Cardiac muscle cell (in vitro differentiated cells and primary cell): ENCODE measurements around the gene SFXN5. TPM values are rescaled to one million over a fixed set of nuclear protein-coding genes. Genes with fewer than 3 reads are reported as not detected.
A peak's percentile ranks its signal among the peaks of the same experiment; 100 is the strongest.

Experiments
- DNase-seq, 2 donors: peaks; one replicate each; pipeline versions ENCODE4 v3.0.0 to v3.0.0-alpha.2; 2010 to 2017; ENCODE audit warnings: low read depth in 1 of 2, low spot score in 1 of 2
- H3K27ac ChIP-seq: fragments of 200-600 bp; sonication (generic); 2 replicates; pipeline ENCODE4 v1.5.1; 2016
- H3K27me3 ChIP-seq: fragments of 200-600 bp; sonication (generic); 2 replicates; pipeline ENCODE4 v1.6.0; 2016; ENCODE audit warnings: control low read depth
- H3K36me3 ChIP-seq: fragments of 200-600 bp; sonication (generic); 2 replicates; pipeline ENCODE4 v1.5.1; 2016; ENCODE audit warnings: control low read depth
- H3K4me1 ChIP-seq: fragments of 200-600 bp; sonication (generic); 2 replicates; pipeline ENCODE4 v1.8.1; 2017; ENCODE audit warnings: low read depth, mild to moderate bottlenecking, mixed run types
- H3K4me3 ChIP-seq: fragments of 200-600 bp; sonication (generic); 2 replicates; pipeline ENCODE4 v1.5.1; 2016; ENCODE audit warnings: mild to moderate bottlenecking
- H3K9me3 ChIP-seq: fragments of 200-600 bp; sonication (generic); 2 replicates; pipeline ENCODE4 v1.5.1; 2017; ENCODE audit warnings: low read depth, mild to moderate bottlenecking, control low read depth
- polyA plus RNA-seq: library from polyadenylated mRNA; unstranded; fragments of >200 nt; fragmentation: Nextera tagmentation; extraction: Ambion mirVana; gene quantifications from 2 replicates; pipeline ENCODE4 v1.2.1, GENCODE V29; 2016
- total RNA-seq: library from RNA; depleted of rRNA; stranded (reverse); fragments of >200 nt; gene quantifications from 2 replicates; pipeline ENCODE4 v1.2.3, GENCODE V29; 2016
- TF ChIP-seq, protein P1 (sequence below): IDR thresholded peaks from 2 replicates; pipeline ENCODE4 v1.5.1; 2012; ENCODE audit warnings: low read depth, mild to moderate bottlenecking, low read length

The SFXN5 gene
- total and polyA plus RNA-seq, 2 experiments from 2014 or later: 11.4 to 13.5 TPM

DNA sequence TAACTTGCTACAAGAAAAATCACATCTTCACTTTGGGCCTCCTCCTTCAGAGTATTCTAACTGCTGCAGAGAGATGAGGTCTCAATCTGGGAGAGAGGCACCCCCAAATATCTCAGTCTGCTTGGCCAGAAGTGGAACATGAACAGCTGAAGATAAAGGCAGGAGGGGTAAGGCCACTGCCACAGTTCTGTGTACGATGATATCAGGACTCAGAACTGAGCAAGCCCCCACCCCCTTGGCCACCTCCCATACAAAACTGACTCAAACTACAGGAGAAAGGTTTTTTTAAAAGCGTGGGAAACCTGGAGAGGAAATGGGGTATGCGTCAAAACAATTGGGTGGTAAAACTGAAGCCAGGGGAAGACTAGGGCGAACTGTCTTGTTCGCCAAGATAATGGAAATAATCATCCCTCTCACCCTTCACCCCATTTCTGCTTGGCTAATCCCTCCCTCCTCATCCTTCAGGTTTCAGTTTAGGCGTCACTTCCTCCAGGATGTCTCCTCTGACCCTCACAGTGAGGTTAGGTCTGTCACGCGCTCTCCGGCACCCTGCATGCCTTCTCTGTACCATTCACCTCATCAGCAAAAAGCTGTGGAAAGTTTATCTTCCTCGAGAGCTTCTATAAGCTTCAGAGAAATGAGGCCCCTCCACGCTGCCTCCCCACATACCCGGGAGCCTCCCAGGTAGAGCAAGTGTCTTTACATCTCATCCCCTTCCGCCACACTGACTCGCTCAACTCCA is 64.4 kb downstream of the SFXN5 start:
- TF ChIP-seq, protein P1, sequence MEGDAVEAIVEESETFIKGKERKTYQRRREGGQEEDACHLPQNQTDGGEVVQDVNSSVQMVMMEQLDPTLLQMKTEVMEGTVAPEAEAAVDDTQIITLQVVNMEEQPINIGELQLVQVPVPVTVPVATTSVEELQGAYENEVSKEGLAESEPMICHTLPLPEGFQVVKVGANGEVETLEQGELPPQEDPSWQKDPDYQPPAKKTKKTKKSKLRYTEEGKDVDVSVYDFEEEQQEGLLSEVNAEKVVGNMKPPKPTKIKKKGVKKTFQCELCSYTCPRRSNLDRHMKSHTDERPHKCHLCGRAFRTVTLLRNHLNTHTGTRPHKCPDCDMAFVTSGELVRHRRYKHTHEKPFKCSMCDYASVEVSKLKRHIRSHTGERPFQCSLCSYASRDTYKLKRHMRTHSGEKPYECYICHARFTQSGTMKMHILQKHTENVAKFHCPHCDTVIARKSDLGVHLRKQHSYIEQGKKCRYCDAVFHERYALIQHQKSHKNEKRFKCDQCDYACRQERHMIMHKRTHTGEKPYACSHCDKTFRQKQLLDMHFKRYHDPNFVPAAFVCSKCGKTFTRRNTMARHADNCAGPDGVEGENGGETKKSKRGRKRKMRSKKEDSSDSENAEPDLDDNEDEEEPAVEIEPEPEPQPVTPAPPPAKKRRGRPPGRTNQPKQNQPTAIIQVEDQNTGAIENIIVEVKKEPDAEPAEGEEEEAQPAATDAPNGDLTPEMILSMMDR: no peak
- Histone ChIP-seq H3K4me1 (no peaks in the 10 kb centered on the region), H3K4me3 (no peak overlapping the region), H3K9me3 (no peaks in the 10 kb centered on the region), H3K27me3 (no peaks in the 10 kb centered on the region), H3K36me3 (no peaks in the 10 kb centered on the region), H3K27ac (no peak overlapping the region)
- DNase-seq: peak in 1 of 2 donors; percentile 75

DNA sequence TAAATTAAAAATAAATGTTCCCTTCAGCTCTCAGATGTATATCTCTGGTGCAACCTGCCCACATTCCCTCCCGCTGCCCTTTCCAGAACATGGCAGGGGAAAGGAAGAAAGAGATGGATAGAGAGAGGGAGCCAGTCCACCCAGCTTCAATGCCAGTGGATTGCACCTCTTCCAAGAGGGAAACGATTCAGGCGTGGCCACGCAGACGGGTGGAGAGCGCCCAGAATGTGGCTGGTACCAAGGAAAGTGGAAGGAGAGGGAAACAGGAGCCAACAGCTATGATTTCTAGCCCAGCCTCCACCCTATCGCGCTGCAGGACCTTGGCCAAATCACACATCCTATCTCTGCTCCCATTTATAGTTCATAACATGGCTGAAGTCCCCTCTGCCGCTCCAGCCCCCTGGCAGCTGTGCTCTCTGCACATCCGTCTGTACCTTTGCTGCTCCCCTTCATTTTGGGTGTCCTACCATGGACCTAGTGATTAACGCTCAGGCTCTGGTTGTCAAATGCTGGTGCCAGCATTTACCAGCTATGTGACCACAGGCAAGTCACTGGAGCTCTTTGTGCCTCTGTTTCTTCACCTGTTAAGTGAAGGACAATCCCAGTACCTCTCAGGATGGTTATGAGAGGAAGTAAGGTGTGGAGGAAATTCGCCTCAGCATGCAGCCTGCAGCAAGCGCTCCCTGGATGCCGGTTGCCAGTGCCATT is 66.5 kb downstream of the SFXN5 start:
- no peaks in the 10 kb centered on the region for H3K27me3 ChIP-seq
- no peaks in the 10 kb centered on the region for H3K9me3 ChIP-seq
- no peaks in the 10 kb centered on the region for H3K4me1 ChIP-seq
- no peak for DNase-seq
- TF ChIP-seq, protein P1: no peak
- no peak overlapping the region for H3K27ac ChIP-seq
- H3K36me3 ChIP-seq: no peaks in the 10 kb centered on the region
- H3K4me3 ChIP-seq: no peak overlapping the region

DNA sequence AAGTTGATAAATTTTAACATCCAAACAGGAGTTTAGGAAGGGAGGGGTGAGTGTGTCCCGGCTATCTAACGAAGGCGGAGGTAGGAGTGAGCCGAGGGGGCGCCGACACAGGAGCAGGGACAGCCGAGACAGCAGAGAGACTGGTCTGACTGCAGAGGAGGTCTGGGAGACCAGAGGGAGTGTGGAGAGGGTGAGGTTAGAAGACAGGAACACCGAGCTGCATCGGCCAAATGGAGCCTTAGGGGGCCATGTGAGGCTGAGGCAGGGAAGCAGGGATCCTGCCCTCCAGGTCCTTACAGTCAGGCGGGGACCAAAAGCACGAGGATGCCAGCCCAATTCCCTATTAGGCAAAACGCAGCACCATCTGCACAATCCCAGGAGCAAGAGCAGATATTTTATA is 67.0 kb downstream of the SFXN5 start:
- Histone ChIP-seq H3K27me3 (no peaks in the 10 kb centered on the region), H3K4me1 (no peaks in the 10 kb centered on the region), H3K36me3 (no peaks in the 10 kb centered on the region), H3K4me3 (no peak overlapping the region), H3K9me3 (no peaks in the 10 kb centered on the region), H3K27ac (no peak overlapping the region)
- no peak for DNase-seq
- TF ChIP-seq, protein P1: no peak

DNA sequence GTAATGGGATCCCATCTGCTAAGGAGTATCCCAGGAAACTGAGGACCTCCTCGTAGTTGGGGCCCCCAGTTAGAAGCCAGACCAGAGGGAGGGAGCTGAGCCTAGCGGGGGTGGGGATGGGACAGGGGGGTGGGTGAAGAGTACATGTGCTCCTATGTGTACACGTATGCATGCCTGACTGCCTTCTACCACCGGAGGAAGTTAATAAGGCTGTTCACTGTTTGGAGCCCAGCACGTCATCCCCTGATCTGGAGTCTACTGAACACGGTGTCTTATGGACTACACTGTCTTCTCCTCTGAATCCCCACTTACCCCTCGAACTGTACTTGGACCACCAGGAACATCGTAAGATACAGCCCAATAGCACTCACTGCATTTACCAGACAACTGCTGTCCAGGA is 68.5 kb downstream of the SFXN5 start:
- H3K36me3 ChIP-seq: no peaks in the 10 kb centered on the region
- TF ChIP-seq, protein P1: no peak
- no peaks in the 10 kb centered on the region for H3K4me1 ChIP-seq
- H3K9me3 ChIP-seq: no peaks in the 10 kb centered on the region
- H3K27me3 ChIP-seq: no peaks in the 10 kb centered on the region
- H3K4me3 ChIP-seq: no peak overlapping the region
- H3K27ac ChIP-seq: no peak overlapping the region
- no peak for DNase-seq

DNA sequence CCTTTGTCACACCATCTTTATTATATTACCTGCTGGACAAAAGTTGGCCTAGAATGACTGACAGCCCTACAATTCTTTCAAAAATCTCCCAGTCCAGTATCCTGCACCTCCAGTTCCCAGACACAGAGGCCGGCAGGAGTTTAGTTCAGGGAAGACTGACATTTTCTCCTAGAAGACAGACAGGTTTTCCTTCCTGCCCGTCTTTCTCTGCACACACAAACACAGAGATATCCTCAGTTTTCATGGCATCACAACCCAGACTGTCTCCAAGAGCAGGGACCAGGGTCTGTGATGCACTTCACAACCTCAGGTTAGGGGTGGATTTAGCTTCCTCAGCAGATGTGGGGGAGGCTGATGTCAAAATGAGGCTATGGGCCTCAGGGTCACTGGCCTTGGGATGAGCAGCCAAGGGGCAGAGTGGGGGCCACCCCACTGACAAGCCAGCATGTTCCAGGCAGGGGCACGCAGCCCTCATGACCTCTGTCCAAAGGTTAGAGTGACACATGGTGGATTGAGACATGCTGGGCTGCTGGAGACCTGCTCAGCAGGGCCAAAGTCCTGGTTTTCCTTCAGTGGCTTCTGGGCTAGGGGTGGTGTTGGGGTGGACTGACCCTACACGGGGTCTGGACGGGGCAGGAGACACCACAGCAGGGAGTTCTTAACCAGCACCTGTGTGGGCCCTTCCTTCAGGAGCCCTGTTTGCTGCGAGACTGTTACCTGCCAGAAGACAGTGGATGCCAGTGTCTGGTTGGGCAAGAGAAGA is 70.5 kb downstream of the SFXN5 start:
- Histone ChIP-seq H3K9me3 (no peaks in the 10 kb centered on the region), H3K27ac (no peak overlapping the region), H3K4me3 (no peak overlapping the region), H3K36me3 (no peaks in the 10 kb centered on the region), H3K27me3 (no peaks in the 10 kb centered on the region), H3K4me1 (no peaks in the 10 kb centered on the region)
- DNase-seq: no peak
- TF ChIP-seq, protein P1: no peak
